ENCODE measurements around the gene SNTG2. TPM values are rescaled to one million over a fixed set of nuclear protein-coding genes. Genes with fewer than 3 reads are reported as not detected.

The SNTG2 gene
- total RNA-seq, 1 donor from 2014 or later, result not detected

DNA sequence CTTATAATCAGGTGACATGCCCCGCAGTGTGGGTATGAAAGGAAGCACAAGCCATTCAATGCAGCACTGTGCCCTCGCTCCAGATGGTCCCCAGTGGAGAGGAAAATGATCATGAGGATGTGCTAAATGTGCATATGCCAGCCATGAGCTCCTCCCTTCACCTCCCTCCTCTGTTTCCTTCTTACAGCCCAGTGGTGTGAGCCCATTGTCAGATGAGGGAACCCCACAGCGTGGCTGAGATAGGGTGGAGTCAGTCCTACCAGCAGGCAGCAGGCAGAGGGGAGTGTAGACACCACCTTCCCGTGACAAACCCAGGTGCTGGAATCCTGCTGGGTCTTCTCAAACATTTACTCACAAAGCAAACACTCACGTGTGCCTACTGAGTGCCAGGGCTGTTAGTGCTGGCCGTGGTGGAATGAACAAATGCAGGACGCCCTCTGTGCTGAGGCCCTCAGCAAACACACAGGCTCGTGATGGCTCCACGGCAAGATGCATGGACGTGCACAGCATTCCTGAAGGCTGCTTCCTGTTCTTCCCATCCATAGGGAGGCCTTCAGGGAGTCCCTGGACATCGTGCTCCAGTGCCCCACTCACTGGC lies 280.9 kb downstream of the SNTG2 start:
- DNase-seq (ENCODE audit: low read depth in 2 of 2), result no peak

GRCh38 chr2:1233281-1233680 lies 282.6 kb downstream of the SNTG2 start:
- peak; percentile 37 to 68 for DNase-seq (ENCODE audit: low read depth in 2 of 2)

DNA sequence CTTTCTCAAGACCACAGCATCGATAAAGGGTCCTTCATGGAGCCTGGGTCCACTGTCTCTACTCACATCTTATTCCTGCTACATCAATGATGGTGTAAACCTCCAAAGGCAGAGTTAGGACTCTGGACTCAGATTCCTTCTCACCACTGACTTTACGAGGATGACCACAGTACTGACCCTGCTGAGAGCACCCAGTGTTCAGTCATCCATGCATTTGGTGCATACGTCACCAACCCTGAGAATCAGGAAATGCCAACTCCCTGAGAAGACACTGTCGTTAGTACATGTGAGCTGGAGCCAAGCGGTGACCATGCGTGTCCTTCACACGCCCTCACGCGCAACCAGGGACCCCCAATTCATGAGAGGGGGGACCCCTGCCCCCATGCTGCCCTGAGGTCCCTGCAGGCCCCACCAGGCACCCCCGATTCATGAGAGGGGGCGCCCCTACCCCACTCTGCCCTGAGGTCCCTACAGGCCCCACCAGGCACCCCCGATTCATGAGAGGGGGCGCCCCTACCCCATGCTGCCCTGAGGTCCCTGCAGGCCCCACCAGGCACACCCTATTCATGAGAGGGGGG lies 284.2 kb downstream of the SNTG2 start:
- DNase-seq (ENCODE audit: low read depth in 2 of 2), result peak in 1 of 2 donors; percentile 9

DNA sequence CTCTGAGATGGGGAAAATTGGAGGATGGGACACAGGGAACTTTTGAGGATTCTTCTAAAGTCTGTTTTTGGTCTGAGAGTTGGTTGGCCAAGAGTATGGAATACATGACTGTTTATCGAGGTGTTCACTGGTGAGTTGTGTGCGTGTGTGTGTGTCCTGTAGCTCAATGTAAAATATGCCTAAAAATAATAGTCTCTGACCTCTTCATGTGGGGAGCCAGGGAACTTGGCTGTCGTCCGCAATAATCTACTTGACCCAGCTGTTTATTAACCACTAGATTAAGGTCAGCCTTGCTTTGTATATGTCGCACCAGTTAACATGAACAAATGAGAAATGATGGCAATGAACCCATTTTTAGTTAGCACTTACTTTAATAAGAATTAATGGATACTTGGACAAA lies 285.2 kb downstream of the SNTG2 start:
- DNase-seq (ENCODE audit: low read depth in 2 of 2), result no peak

GRCh38 chr2:1236606-1237005 lies 286.0 kb downstream of the SNTG2 start:
- DNase-seq (ENCODE audit: low read depth in 2 of 2), result no peak

DNA sequence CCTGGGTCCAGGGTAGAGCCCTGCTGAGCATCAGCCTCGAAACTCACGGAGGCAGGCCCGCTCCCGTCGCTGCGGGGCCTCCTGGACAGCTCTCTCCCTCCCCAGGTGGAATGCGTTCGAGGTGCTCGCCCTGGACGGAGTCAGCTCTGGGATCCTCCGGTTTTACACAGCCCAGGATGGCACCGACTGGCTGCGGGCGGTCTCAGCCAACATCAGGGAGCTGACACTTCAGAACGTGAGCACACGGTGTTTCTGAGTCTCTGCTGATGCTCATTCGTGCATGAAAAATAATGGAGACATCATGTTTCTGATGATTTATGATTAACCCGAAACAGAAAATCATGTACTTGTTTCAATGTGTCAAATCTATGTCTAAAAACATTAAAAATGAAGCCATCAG lies 287.1 kb downstream of the SNTG2 start:
- DNase-seq (ENCODE audit: low read depth in 2 of 2), result no peak

- DNase-seq (ENCODE audit: low read depth in 2 of 2), result no peak
These were observed 288.0 kb downstream of the SNTG2 start for GRCh38 chr2:1238598-1239138.

DNA sequence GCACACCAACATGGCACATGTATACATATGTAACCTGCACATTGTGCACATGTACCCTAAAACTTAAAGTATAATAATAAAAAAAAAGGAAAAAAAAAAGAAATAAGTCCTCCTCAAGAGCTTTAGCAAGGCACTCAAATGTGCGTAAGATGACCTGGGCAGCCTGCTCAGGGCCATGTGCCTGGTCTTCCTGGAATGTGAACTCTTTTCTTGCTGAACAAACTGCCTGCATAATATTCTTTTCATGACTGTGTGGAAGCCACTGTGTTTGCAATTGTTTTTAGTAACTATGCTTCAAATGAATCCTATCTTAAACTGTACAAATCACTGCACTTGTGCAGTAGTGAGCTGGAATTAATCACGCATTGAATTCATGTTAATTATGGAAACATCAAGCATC lies 294.5 kb downstream of the SNTG2 start:
- no peak for DNase-seq (ENCODE audit: low read depth in 2 of 2)

DNA sequence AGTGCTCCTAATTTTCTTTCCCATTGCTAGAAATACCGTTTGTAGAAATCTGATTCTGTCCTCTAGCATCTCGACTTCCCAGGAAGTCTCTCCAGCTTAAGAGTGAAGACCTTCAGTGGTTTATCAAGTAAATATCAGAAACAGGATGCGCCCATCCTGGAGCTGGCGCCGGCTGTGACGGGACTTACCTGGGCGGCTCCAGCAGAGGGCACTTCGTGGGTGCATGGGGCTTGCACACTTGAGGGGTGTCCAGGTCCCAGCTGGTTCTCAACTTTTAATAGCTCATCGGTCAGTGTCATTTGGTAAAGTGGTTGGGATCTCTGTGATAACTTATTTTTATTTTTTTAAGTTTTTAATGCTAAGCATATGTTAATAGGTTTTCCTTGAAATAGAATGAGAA lies 295.6 kb downstream of the SNTG2 start:
- no peak for DNase-seq (ENCODE audit: low read depth in 2 of 2)

- no peak for DNase-seq (ENCODE audit: low read depth in 2 of 2)
These were observed 296.3 kb downstream of the SNTG2 start for GRCh38 chr2:1246991-1247390.

GRCh38 chr2:1248187-1248586 lies 297.5 kb downstream of the SNTG2 start:
- no peak for DNase-seq (ENCODE audit: low read depth in 2 of 2)

DNA sequence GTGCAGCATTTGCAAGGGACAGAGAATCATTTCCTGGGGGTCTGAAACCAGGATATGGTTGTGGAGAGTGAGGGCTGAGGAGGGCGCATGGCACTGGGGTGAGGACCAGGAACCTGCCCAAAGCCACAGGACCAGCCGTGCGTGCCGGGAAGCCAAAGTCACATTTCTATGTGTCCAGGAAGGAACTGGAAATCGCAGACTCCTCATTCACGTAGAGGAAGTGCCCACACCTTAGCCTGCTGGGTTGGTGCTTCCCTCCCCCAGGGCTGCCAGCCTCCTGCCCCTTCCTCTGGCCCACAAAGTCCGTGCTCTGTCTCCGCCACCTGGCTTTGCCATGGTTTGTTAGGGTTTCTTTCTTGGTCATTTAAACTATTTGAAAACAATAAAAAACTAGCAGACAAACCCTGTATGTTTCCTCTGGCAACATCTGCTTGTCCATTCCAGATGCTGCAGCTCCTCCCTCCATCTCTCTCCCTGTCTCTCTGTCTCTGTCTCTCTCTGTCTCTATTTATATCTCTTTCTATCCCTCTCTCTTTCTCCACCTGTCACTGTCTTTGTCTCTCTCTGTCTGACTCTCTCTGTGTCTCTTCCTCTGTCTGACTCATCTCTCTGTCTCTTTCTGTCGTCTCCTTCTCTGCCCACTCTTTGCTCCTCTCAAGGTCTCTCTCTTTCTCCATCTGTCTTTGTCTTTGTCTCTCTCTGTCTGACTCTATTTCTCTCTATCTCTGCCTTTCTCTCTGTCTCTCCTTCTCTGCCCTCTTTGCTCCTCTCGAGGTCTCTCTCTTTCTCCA lies 299.4 kb downstream of the SNTG2 start:
- no peak for DNase-seq (ENCODE audit: low read depth in 2 of 2)

GRCh38 chr2:1251520-1251919 lies 300.9 kb downstream of the SNTG2 start:
- no peak for DNase-seq (ENCODE audit: low read depth in 2 of 2)

- no peak for DNase-seq (ENCODE audit: low read depth in 2 of 2)
These were observed 303.0 kb downstream of the SNTG2 start for GRCh38 chr2:1253629-1254028.

DNA sequence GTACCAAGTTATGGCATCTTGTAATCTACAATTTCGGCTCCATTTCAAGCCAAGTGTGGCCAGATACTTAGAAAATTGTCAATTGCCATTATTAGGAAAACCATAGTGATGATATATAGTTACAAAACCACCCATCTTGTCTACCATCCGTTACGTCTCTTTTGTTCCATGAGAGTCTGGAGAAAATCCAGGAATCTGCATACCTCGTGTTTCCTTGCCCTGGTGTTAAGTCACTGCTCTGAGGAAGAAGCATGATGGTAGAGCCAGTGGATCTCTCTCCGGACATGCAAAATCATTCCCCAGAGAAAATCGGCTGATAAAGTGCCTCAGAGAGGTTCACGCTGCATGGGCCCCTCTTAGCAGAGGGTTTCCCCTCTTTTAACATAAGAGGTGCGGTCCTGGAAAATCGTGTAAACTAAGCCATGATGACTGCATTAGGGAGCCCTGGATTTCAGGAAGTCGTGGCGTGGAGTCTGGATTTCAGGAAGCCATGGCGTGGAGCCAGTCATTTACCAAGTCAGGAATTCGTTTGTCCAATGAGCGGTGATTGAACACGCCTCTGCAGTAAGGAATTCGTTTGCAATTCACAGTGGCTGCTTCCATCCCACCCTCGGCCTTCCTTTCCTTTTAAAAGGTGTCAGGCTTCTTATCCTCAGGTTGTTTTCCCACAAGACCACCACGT lies 304.2 kb downstream of the SNTG2 start:
- DNase-seq (ENCODE audit: low read depth in 2 of 2), result no peak

GRCh38 chr2:1256632-1257324 lies 306.1 kb downstream of the SNTG2 start:
- no peak for DNase-seq (ENCODE audit: low read depth in 2 of 2)

DNA sequence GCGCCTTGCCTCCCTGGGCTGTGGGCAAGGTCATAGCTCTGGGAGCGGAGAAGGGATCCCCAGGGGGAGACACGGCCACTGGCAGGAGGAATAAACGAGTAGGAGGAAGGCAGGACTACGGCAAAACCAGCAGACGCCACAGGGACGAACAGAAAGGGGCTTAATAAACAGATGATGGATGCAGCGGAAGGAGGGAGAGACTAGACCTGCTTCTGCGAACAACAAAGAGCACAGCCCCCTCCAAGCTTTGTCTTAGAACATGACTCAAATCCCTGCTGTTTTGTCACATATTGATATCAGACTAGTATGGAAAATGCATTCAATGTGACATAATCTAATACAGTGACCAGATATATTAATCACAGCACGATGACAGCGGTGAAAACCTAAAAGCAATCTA lies 306.7 kb downstream of the SNTG2 start:
- no peak for DNase-seq (ENCODE audit: low read depth in 2 of 2)

GRCh38 chr2:1259746-1260145 lies 309.1 kb downstream of the SNTG2 start:
- DNase-seq (ENCODE audit: low read depth in 2 of 2), result no peak

GRCh38 chr2:1262609-1263008 lies 312.0 kb downstream of the SNTG2 start:
- DNase-seq (ENCODE audit: low read depth in 2 of 2), result no peak

DNA sequence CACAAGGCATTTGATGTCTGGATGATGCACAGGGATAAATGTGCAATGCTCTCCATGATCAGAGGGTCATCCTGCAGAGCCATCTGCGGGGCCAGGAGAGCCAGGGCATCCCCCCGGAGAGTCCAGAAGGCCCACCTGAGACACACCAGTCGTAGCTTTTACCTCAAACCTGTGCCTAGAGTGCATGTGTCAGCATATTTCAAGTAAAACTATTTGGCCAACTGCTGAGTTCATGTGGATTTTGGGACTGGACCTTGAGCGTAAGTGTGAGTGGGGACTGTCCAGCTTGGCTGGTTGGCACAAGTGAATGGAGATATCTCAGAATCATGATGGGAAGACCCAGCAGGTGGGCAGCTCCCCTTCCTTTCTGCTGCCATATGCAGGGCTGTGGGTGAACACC lies 314.8 kb downstream of the SNTG2 start:
- DNase-seq (ENCODE audit: low read depth in 2 of 2), result no peak

GRCh38 chr2:1266351-1266750 lies 315.7 kb downstream of the SNTG2 start:
- DNase-seq (ENCODE audit: low read depth in 2 of 2), result no peak

DNA sequence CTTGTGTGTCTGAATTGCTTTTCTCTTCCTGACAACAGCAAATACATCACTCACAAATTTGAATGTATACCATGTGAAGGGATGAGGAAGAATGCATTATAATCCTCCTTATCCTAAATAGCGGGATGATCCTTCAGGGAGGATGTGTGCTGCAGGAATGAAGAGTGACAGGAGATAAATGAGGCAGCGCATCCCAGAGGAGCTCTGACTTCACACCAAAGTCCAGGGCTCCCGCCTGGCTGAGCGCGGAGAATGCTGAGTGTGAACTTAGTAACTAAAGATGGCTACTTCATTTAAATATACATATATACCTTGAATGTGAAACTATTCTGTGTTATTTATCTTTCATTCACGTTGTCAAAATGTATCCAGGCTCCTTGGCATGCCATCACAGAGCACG lies 317.4 kb downstream of the SNTG2 start:
- no peak for DNase-seq (ENCODE audit: low read depth in 2 of 2)
